ENCODE measurements around the gene SMARCD3.

Gene SMARCD3

GRCh38 chr7:151272405-151272804 is 23.9 kb upstream of the SMARCD3 start:
- DNase-seq = no peak

- no peak for DNase-seq
Measured at GRCh38 chr7:151271699-151272355, 23.3 kb upstream of the SMARCD3 start.

- DNase-seq = no peak
Measured at GRCh38 chr7:151269511-151269910, 21.0 kb upstream of the SMARCD3 start.

- DNase-seq = no peak
Measured at GRCh38 chr7:151265351-151265931, 16.9 kb upstream of the SMARCD3 start.

GRCh38 chr7:151264615-151265014 is 16.1 kb upstream of the SMARCD3 start:
- DNase-seq = no peak

GRCh38 chr7:151261529-151261928 is 13.0 kb upstream of the SMARCD3 start:
- no peak for DNase-seq

GRCh38 chr7:151260883-151261282 is 12.4 kb upstream of the SMARCD3 start:
- no peak for DNase-seq

GRCh38 chr7:151260471-151260870 is 12.0 kb upstream of the SMARCD3 start:
- no peak for DNase-seq

- no peak for DNase-seq
Measured at GRCh38 chr7:151257990-151258389, 9.5 kb upstream of the SMARCD3 start.

GRCh38 chr7:151256410-151257045 is 8.0 kb upstream of the SMARCD3 start:
- DNase-seq = no peak

- no peak for DNase-seq
Measured at GRCh38 chr7:151255390-151255789, 6.9 kb upstream of the SMARCD3 start.

GRCh38 chr7:151254851-151255250 is 6.4 kb upstream of the SMARCD3 start:
- DNase-seq = no peak

- DNase-seq = no peak
Measured at GRCh38 chr7:151254316-151254715, 5.8 kb upstream of the SMARCD3 start.

- DNase-seq = no peak
Measured at GRCh38 chr7:151252961-151253711, 4.6 kb upstream of the SMARCD3 start.

GRCh38 chr7:151252561-151252835 is 4.0 kb upstream of the SMARCD3 start:
- no peak for DNase-seq

- no peak for DNase-seq
Measured at GRCh38 chr7:151251689-151252560, 3.4 kb upstream of the SMARCD3 start.

GRCh38 chr7:151251328-151251688 is 2.8 kb upstream of the SMARCD3 start:
- DNase-seq = no peak

GRCh38 chr7:151250181-151251132 is 2.0 kb upstream of the SMARCD3 start:
- no peak for DNase-seq

- no peak for DNase-seq
Measured at GRCh38 chr7:151249732-151250072, 1.2 kb upstream of the SMARCD3 start.

GRCh38 chr7:151249034-151249731 is 689 bp upstream of the SMARCD3 start:
- DNase-seq = no peak

GRCh38 chr7:151247611-151248345 is 716 bp downstream of the SMARCD3 start:
- DNase-seq = no peak
